ENCODE data around the gene BRMS1. TPM values are rescaled to one million over a fixed set of nuclear protein-coding genes. Genes with fewer than 3 reads are reported as not detected.

Gene BRMS1
- total and polyA plus RNA-seq, 10 of the 15 experiments (the other 5 are each of a cell fraction or from before 2014, with no cell fraction given) = 2.1 to 85.3 (median 48.5) TPM

DNA sequence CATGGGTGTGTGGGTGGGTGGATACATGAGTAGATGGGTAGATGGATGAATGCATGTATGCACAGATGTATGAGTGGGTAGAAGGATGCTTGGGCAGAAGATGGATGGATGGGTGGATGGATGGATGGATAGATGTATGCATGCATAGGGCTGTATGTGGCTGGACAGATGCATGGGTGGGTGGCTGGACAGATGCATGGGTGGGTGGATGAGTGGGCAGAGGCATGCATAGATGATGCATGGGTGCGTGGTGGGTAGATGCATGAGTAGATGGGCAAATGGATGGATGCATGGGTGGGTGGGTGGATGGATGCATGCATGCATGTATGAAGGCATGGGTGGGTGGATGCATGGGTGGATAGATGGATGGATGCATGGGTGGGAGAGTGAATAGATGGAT lies 21.2 kb downstream of the BRMS1 start (continued):
- TF ChIP-seq, protein P1, sequence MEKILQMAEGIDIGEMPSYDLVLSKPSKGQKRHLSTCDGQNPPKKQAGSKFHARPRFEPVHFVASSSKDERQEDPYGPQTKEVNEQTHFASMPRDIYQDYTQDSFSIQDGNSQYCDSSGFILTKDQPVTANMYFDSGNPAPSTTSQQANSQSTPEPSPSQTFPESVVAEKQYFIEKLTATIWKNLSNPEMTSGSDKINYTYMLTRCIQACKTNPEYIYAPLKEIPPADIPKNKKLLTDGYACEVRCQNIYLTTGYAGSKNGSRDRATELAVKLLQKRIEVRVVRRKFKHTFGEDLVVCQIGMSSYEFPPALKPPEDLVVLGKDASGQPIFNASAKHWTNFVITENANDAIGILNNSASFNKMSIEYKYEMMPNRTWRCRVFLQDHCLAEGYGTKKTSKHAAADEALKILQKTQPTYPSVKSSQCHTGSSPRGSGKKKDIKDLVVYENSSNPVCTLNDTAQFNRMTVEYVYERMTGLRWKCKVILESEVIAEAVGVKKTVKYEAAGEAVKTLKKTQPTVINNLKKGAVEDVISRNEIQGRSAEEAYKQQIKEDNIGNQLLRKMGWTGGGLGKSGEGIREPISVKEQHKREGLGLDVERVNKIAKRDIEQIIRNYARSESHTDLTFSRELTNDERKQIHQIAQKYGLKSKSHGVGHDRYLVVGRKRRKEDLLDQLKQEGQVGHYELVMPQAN (conservative IDR thresholded peaks at IDR 0.05) = no peak
- no peak for TF ChIP-seq MTA3 (IDR thresholded peaks at IDR 0.05; ENCODE audit: borderline replicate concordance, low read length)
- no peak for TF ChIP-seq NFYA (IDR thresholded peaks at IDR 0.05; ENCODE audit: borderline replicate concordance, low read depth, low read length)
- no peak for TF ChIP-seq E4F1 (IDR thresholded peaks at IDR 0.05; ENCODE audit: borderline replicate concordance, partially characterized antibody)
- no peak for TF ChIP-seq BACH1 (IDR thresholded peaks at IDR 0.05; ENCODE audit: borderline replicate concordance)
- no peak for TF ChIP-seq TCF7 (IDR thresholded peaks at IDR 0.05; ENCODE audit: borderline replicate concordance)

DNA sequence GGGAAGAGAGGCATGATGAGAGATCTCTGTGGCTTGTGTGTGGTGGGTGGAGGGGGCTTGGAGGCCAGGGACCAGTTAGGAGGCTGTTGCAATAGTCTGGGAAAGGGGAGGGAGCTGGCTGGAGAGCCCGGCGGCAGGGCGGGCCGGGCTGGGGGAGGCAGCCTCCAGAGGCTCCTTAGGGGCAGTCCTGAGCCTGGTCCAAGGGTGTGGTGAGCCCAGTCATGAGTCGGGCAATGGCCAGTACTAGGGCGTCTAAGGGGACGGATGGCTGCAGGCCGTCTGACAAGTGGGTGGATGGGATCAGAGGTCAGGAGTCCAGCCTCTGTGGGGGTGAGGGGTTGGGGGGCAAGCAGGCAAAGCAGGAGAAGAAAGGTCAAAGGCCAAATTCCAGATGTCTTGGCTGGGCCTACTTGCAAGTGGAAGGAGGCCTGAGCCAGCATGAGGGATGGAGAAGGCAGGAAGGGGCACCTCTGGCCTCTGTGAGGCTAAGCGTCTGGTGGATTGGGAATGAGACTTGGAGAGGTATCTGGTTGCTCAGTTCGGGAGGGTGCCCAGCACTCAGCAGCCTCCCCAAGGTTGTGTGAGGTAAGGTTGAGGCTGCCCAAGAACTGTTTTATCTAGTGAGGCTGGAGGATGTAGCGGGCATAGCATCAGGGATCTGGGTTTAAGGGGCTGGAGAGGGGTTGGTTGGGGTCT lies 22.0 kb downstream of the BRMS1 start:
- no peak overlapping the region for H3K9ac ChIP-seq (ENCODE audit: control insufficient read depth, insufficient read depth, low read length)
- in situ Hi-C loops (cut with MboI) = no loop called here
- CTCF ChIA-PET = interaction anchor here (1.9 kb wide), 1 partner anchor 10 kb away, joined by 8 read pairs; no protein-coding TSS in a partner anchor
- no peak overlapping the region for H3K4me2 ChIP-seq (ENCODE audit: control insufficient read depth, insufficient read depth)
- no peak for ATAC-seq
- H2AFZ ChIP-seq (ENCODE audit: control insufficient read depth, low read depth, low read length) = no peak overlapping the region
- no peak for DNase-seq (ENCODE audit: low read depth, low spot score)
- H3K36me3 ChIP-seq (ENCODE audit: control insufficient read depth in 2 of 2, insufficient read depth in 2 of 2, low read length in 1 of 2) = no peaks in the 10 kb centered on the region
- RAD21 ChIA-PET (ENCODE audit: unreplicated experiment) = interaction anchor here (1.5 kb wide), 1 partner anchor 10 kb away, joined by 5 read pairs; no protein-coding TSS in a partner anchor
- no peak for FAIRE-seq
- no peak overlapping the region for H3K27ac ChIP-seq (ENCODE audit: control insufficient read depth, insufficient read depth)
- no peaks in the 10 kb centered on the region; the same call in 2 of the 3 replicates for H3K9me3 ChIP-seq (replicated peaks; ENCODE audit: control insufficient read depth, insufficient read depth, low read length)
- H3K27me3 ChIP-seq (replicated peaks in 1 of 2; ENCODE audit: control insufficient read depth in 2 of 2, insufficient read depth in 2 of 2, low read length in 1 of 2) = no peaks in the 10 kb centered on the region; a peak in 1 of 4 replicates
- peaks cover 10% of the 10 kb centered on the region for H3K4me1 ChIP-seq (ENCODE audit: control insufficient read depth, insufficient read depth, low read length)
- POLR2A ChIA-PET = no interaction called here
- no TSS peak for BruUV-seq (replicated peaks)
- WGBS (ENCODE audit: insufficient coverage, insufficient replicate concordance, low lambda C conversion rate, missing lambda C conversion rate) = 54% methylated on average over 11 of the region's 11 CpGs
- H4K20me1 ChIP-seq (ENCODE audit: control insufficient read depth, insufficient read depth) = no peaks in the 10 kb centered on the region
- intact Hi-C loops (cut with micrococcal nuclease; ENCODE audit: unreplicated experiment) = no loop called here
- SMC1A ChIA-PET (ENCODE audit: uncharacterized antibody, unreplicated experiment) = no interaction called here
- no peak overlapping the region for H3K4me3 ChIP-seq
- no peaks in the 10 kb centered on the region for H3K79me2 ChIP-seq (ENCODE audit: control insufficient read depth, insufficient read depth, low read length)
- TF ChIP-seq ZNF622 (IDR thresholded peaks at IDR 0.05) = no peak
- no peak for TF ChIP-seq ZBTB40 (IDR thresholded peaks at IDR 0.05; ENCODE audit: borderline replicate concordance)
- TF ChIP-seq YBX1 (IDR thresholded peaks at IDR 0.05) = no peak
- no peak for TF ChIP-seq MXI1 (IDR thresholded peaks at IDR 0.05; ENCODE audit: low read depth, low read length)

Data from GM12878 (cell line).